ENCODE data around the gene OBSCN. TPM values are rescaled to one million over a fixed set of nuclear protein-coding genes. Genes with fewer than 3 reads are reported as not detected.
A peak's percentile ranks its signal among the peaks of the same experiment; 100 is the strongest.

Gene OBSCN
- 10 to 100 TPM; 14.3 to 42.9 (median 24.9) TPM for polyA plus RNA-seq (ENCODE audit: insufficient read length in 4 of 4)

- DNase-seq (ENCODE audit: low read depth in 4 of 4, low spot score in 3 of 4): no peak
Observed at GRCh38 chr1:228207851-228208821, at the start of gene OBSCN. Gene OBSCN, plus strand, starts transcription at chr1:228208044. Its CDS starts 3,740 bp downstream, at chr1:228211784.

- DNase-seq (ENCODE audit: low read depth in 4 of 4, low spot score in 3 of 4): no peak
Observed at GRCh38 chr1:228158151-228159007, 49.5 kb upstream of the OBSCN start.

GRCh38 chr1:228159008-228159665 is 48.7 kb upstream of the OBSCN start:
- no peak for DNase-seq (ENCODE audit: low read depth in 4 of 4, low spot score in 3 of 4)

- DNase-seq (ENCODE audit: low read depth in 4 of 4, low spot score in 3 of 4): no peak
Observed at GRCh38 chr1:228160201-228160761, 47.6 kb upstream of the OBSCN start.

- no peak for DNase-seq (ENCODE audit: low read depth in 4 of 4, low spot score in 3 of 4)
Observed at GRCh38 chr1:228161362-228161761, 46.5 kb upstream of the OBSCN start.

- no peak for DNase-seq (ENCODE audit: low read depth in 4 of 4, low spot score in 3 of 4)
Observed at GRCh38 chr1:228161866-228162265, 46.0 kb upstream of the OBSCN start.

- DNase-seq (ENCODE audit: low read depth in 4 of 4, low spot score in 3 of 4): no peak
Observed at GRCh38 chr1:228162286-228163006, 45.4 kb upstream of the OBSCN start.

GRCh38 chr1:228163007-228163753 is 44.7 kb upstream of the OBSCN start:
- no peak for DNase-seq (ENCODE audit: low read depth in 4 of 4, low spot score in 3 of 4)

GRCh38 chr1:228163776-228164519 is 43.9 kb upstream of the OBSCN start:
- no peak for DNase-seq (ENCODE audit: low read depth in 4 of 4, low spot score in 3 of 4)

- DNase-seq (ENCODE audit: low read depth in 4 of 4, low spot score in 3 of 4): no peak
Observed at GRCh38 chr1:228164561-228165371, 43.1 kb upstream of the OBSCN start.

- peak; percentile 93 to 96 (median 95) for DNase-seq (ENCODE audit: low read depth in 4 of 4, low spot score in 3 of 4)
Observed at GRCh38 chr1:228165372-228166169, 42.3 kb upstream of the OBSCN start, which contains the start of gene IBA57. Gene IBA57, plus strand, starts transcription at chr1:228165804. Its CDS starts 13 bp downstream, at chr1:228165817.

GRCh38 chr1:228166170-228166936 is 41.5 kb upstream of the OBSCN start:
- no peak for DNase-seq (ENCODE audit: low read depth in 4 of 4, low spot score in 3 of 4)

GRCh38 chr1:228168563-228169270 is 39.1 kb upstream of the OBSCN start:
- no peak for DNase-seq (ENCODE audit: low read depth in 4 of 4, low spot score in 3 of 4)

- no peak for DNase-seq (ENCODE audit: low read depth in 4 of 4, low spot score in 3 of 4)
Observed at GRCh38 chr1:228169345-228169744, 38.5 kb upstream of the OBSCN start.

GRCh38 chr1:228170666-228171065 is 37.2 kb upstream of the OBSCN start:
- no peak for DNase-seq (ENCODE audit: low read depth in 4 of 4, low spot score in 3 of 4)

Measured in left renal pelvis (tissue), 4 donors.